HG02763 (cell line): ENCODE results near the gene INPP4B.

Experiments used
- ATAC-seq: cut with Tn5 transposase; IDR thresholded peaks from one replicate; pipeline ENCODE4 v1.9.1; 2021; ENCODE audit warnings: mild to moderate bottlenecking, moderate library complexity; ENCODE audit not compliant: unreplicated experiment

The INPP4B gene

GRCh38 chr4:142741995-142742394, 104.1 kb downstream of the INPP4B start:
- ATAC-seq, result no peak

GRCh38 chr4:142728233-142728632, 117.9 kb downstream of the INPP4B start:
- no peak for ATAC-seq

GRCh38 chr4:142727149-142727548, 119.0 kb downstream of the INPP4B start:
- no peak for ATAC-seq

GRCh38 chr4:142725886-142726285, 120.2 kb downstream of the INPP4B start:
- ATAC-seq, result no peak

- ATAC-seq, result no peak
Measured at GRCh38 chr4:142721187-142721586, 124.9 kb downstream of the INPP4B start.

- no peak for ATAC-seq
Measured at GRCh38 chr4:142719854-142720541, 126.1 kb downstream of the INPP4B start.

GRCh38 chr4:142718981-142719380, 127.1 kb downstream of the INPP4B start:
- no peak for ATAC-seq

- ATAC-seq, result no peak
Measured at GRCh38 chr4:142715727-142716126, 130.4 kb downstream of the INPP4B start.

GRCh38 chr4:142713282-142714030, 132.6 kb downstream of the INPP4B start:
- no peak for ATAC-seq

- ATAC-seq, result no peak
Measured at GRCh38 chr4:142708231-142708630, 137.9 kb downstream of the INPP4B start.

GRCh38 chr4:142707401-142707800, 138.7 kb downstream of the INPP4B start:
- no peak for ATAC-seq

- ATAC-seq, result no peak
Measured at GRCh38 chr4:142706381-142706780, 139.7 kb downstream of the INPP4B start.

- ATAC-seq, result no peak
Measured at GRCh38 chr4:142705820-142706219, 140.3 kb downstream of the INPP4B start.

- ATAC-seq, result no peak
Measured at GRCh38 chr4:142703694-142704309, 142.3 kb downstream of the INPP4B start.

- ATAC-seq, result no peak
Measured at GRCh38 chr4:142701017-142701416, 145.1 kb downstream of the INPP4B start.

GRCh38 chr4:142700531-142700930, 145.6 kb downstream of the INPP4B start:
- no peak for ATAC-seq

- ATAC-seq, result no peak
Measured at GRCh38 chr4:142698552-142698951, 147.5 kb downstream of the INPP4B start.

GRCh38 chr4:142697928-142698327, 148.2 kb downstream of the INPP4B start:
- ATAC-seq, result no peak

- ATAC-seq, result no peak
Measured at GRCh38 chr4:142697320-142697719, 148.8 kb downstream of the INPP4B start.

GRCh38 chr4:142696334-142697122, 149.6 kb downstream of the INPP4B start:
- no peak for ATAC-seq
